Measurements from ENCODE around the gene PPFIA4. TPM values are rescaled to one million over a fixed set of nuclear protein-coding genes. Genes with fewer than 3 reads are reported as not detected.

PPFIA4 gene
- polyA plus RNA-seq, 1 of the 3 experiments (the other 2 are of a cell fraction), result 4.4 TPM

DNA sequence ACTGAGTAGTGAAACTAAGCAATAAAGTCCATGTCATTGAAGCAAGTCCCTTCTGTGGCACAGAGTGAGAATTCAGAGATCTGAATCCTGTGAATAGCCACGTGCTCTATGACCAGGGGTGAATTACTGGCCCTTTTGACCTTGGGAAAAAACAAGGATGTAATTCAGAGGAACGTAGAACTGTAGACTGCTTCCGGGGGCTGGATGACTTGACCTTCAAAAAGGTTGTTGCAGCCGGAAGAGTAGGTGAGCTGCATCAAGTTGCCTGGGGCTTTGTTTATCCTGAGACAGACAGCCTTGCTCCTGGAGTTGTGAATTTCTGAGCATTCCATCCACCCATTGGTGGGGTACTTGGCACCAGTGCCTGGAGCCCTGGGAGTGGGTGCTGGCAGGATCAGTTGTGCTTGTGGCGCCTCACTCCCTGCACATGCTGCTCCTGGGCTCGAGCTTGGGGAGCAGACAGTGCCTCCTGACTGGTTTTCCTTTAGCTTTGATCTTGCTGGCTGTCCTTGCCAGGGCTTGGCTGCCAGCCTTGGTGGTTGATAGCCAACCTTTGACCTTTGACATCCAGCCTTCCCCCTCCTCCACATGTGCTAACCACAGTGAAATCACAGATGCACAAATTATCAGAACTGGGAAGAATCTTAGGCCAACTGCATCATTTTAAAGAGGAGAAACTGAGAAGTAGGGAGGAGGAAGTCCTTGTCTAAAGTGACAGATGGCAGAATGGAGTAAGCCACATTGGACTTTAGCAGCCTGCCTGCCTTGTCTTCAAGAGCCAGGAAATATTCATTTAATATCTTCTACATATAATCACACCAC, 75.7 kb downstream of the PPFIA4 start:
- DNase-seq, result no peak
- Histone ChIP-seq H2AFZ (ENCODE audit: low read depth) (no peak overlapping the region), H3K9ac (no peak overlapping the region), H3K4me3 (ENCODE audit: low read depth in 2 of 2, low read length in 1 of 2) (no peak overlapping the region), H3K27me3 (ENCODE audit: insufficient read depth) (no peaks in the 10 kb centered on the region; the same call in 1 of the 2 replicates), H4K20me1 (ENCODE audit: insufficient read depth) (no peaks in the 10 kb centered on the region), H3K9me2 (no peaks in the 10 kb centered on the region), H3K9me3 (no peaks in the 10 kb centered on the region), H3K4me2 (no peak overlapping the region), H3K36me3 (replicated peaks in 1 of 2; ENCODE audit: control insufficient read depth in 1 of 2, insufficient read depth in 2 of 2, low read length in 1 of 2) (peaks cover 0 to 5% of the 10 kb centered on the region in 2 experiments), H3K79me2 (ENCODE audit: insufficient read depth) (no peaks in the 10 kb centered on the region), H3K4me1 (ENCODE audit: control insufficient read depth in 1 of 2, insufficient read depth in 2 of 2, low read depth in 1 of 2, low read length in 1 of 2) (no peaks in the 10 kb centered on the region; a peak in 1 of 4 replicates), H3K27ac (ENCODE audit: low read depth in 2 of 2, low read length in 1 of 2) (no peak overlapping the region), H3F3A (replicated peaks; ENCODE audit: insufficient read depth) (no peaks in the 10 kb centered on the region)
- ChIA-PET POLR2A (no interaction called here), CTCF (interaction anchor here (1.0 to 4.4 kb wide), 6 partner anchors 9 to 167 kb away, joined by 3 to 28 read pairs (median 10); no protein-coding TSS in a partner anchor)
- 54% methylated on average over 4 of the region's 6 CpGs for WGBS (ENCODE audit: low lambda C conversion rate)
- no peak for TF ChIP-seq POLR2AphosphoS5 (IDR thresholded peaks at IDR 0.05; ENCODE audit: low read depth, low read length)

DNA sequence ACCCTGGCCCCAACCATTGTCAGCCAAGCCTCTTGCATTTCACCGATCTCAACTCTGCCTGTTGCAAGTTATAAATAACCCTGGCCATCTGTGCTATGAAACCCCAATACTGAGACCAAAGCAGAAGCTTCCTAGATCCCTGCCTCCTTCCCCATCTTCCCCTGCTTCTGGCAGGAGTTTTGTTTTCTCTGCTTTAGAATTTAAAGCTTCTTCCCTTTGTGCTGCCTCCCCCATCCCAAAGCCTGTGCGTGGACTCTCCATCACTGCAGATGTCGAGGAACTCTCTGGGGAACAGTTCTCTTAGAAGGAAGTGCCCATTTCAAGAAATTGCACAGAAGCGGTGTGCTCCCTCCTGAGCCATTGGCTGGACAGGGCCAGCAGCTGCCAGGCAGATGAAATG, 76.9 kb downstream of the PPFIA4 start:
- no peaks in the 10 kb centered on the region for H4K20me1 ChIP-seq (ENCODE audit: insufficient read depth)
- WGBS (ENCODE audit: low lambda C conversion rate), result 55% methylated on average over 4 of the region's 4 CpGs

More for the DNA sequence above, 76.9 kb downstream of the PPFIA4 start:
- CTCF ChIA-PET, result interaction anchor here (2.2 to 4.4 kb wide), 5 partner anchors 15 to 166 kb away, joined by 6 to 28 read pairs (median 10); no protein-coding TSS in a partner anchor
- Histone ChIP-seq H3K9ac (no peak overlapping the region), H3K27ac (ENCODE audit: low read depth in 2 of 2, low read length in 1 of 2) (no peak overlapping the region), H3K79me2 (ENCODE audit: insufficient read depth) (no peaks in the 10 kb centered on the region), H3K9me2 (no peaks in the 10 kb centered on the region), H3K27me3 (ENCODE audit: insufficient read depth) (peaks cover 10% of the 10 kb centered on the region), H3K4me3 (ENCODE audit: low read depth in 2 of 2, low read length in 1 of 2) (no peak overlapping the region), H3K36me3 (replicated peaks in 1 of 2; ENCODE audit: control insufficient read depth in 1 of 2, insufficient read depth in 2 of 2, low read length in 1 of 2) (peaks cover 0 to 5% of the 10 kb centered on the region in 2 experiments), H3K4me2 (no peak overlapping the region), H3K4me1 (ENCODE audit: control insufficient read depth in 1 of 2, insufficient read depth in 2 of 2, low read depth in 1 of 2, low read length in 1 of 2) (no peaks in the 10 kb centered on the region; a peak in 1 of 4 replicates), H2AFZ (ENCODE audit: low read depth) (no peak overlapping the region), H3F3A (replicated peaks; ENCODE audit: insufficient read depth) (no peaks in the 10 kb centered on the region), H3K9me3 (no peaks in the 10 kb centered on the region)
- no peak for DNase-seq
- POLR2A ChIA-PET, result no interaction called here
- TF ChIP-seq IRF3 (IDR thresholded peaks at IDR 0.05; ENCODE audit: low read depth, low read length) (no peak), SIN3A (IDR thresholded peaks at IDR 0.05; ENCODE audit: borderline replicate concordance, low read depth, low read length) (no peak), TAF1 (IDR thresholded peaks at IDR 0.05; ENCODE audit: borderline replicate concordance, low read depth, low read length) (no peak), EP300 (IDR thresholded peaks at IDR 0.05; ENCODE audit: borderline replicate concordance in 1 of 2, low read depth in 1 of 2, low read length in 1 of 2) (no peak), TCF12 (IDR thresholded peaks at IDR 0.05) (no peak), TEAD4 (IDR thresholded peaks at IDR 0.05; ENCODE audit: borderline replicate concordance, insufficient read depth) (no peak), RCOR1 (IDR thresholded peaks at IDR 0.05; ENCODE audit: low read length) (no peak), SMC3 (IDR thresholded peaks at IDR 0.05; ENCODE audit: low read depth, low read length) (no peak), POLR2AphosphoS5 (IDR thresholded peaks at IDR 0.05; ENCODE audit: low read depth, low read length) (no peak)
- TF ChIP-seq, protein P1, sequence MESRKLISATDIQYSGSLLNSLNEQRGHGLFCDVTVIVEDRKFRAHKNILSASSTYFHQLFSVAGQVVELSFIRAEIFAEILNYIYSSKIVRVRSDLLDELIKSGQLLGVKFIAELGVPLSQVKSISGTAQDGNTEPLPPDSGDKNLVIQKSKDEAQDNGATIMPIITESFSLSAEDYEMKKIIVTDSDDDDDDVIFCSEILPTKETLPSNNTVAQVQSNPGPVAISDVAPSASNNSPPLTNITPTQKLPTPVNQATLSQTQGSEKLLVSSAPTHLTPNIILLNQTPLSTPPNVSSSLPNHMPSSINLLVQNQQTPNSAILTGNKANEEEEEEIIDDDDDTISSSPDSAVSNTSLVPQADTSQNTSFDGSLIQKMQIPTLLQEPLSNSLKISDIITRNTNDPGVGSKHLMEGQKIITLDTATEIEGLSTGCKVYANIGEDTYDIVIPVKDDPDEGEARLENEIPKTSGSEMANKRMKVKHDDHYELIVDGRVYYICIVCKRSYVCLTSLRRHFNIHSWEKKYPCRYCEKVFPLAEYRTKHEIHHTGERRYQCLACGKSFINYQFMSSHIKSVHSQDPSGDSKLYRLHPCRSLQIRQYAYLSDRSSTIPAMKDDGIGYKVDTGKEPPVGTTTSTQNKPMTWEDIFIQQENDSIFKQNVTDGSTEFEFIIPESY (IDR thresholded peaks at IDR 0.05; ENCODE audit: borderline replicate concordance, low read depth), result no peak
